ENCODE data around the gene ARRDC2. TPM values are rescaled to one million over a fixed set of nuclear protein-coding genes. Genes with fewer than 3 reads are reported as not detected.
"Not testable (repeated sequence)": the region's sequence is repeated elsewhere in the genome, so short reads cannot be mapped to it uniquely, and the experiment has no call there.

ARRDC2 gene
- total RNA-seq, 1 donor from 2014 or later = 16.6 TPM

DNA sequence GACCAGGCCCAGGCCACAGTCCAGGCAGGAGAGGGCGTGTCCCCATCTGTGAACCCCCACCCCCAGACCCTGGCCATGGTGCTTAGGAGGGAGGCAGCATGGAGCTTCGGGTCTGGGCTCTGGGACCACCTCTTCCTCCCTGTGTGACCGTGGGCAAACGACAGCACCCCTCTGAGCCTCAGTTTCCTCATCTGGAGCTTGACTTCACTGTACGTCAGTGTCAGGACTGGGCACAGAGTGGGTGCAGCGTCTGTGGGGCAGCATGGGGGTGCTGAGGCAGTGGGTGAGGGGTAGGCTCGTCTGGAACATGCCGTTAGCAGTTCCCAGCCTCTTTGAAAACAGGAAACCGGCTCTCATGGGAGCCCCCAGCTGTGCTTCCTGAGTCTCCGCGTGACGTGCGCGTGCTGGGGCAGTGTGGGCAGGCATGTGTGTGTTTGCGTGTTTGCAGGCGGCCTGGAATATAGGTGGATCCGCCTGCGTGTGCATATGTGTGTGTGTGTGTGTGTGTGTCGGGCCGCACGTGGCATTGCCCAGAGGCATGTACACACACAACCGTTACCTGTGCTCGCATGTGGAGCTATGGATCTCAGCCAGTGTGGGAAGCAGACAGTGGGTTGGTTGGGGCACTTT, 15.8 kb downstream of the ARRDC2 start:
- Histone ChIP-seq H3K4me1 (peaks cover 61% of the 10 kb centered on the region), H3K9me3 (replicated peaks) (no peaks in the 10 kb centered on the region), H3K4me3 (peak overlapping the region; percentile 17), H3K27me3 (ENCODE audit: low read depth) (no peaks in the 10 kb centered on the region), H3K27ac (replicated peaks) (peak overlapping the region; percentile 98), H3K36me3 (no peaks in the 10 kb centered on the region)
- intact Hi-C loops (cut with micrococcal nuclease) = no loop called here
- TF ChIP-seq, protein P1, sequence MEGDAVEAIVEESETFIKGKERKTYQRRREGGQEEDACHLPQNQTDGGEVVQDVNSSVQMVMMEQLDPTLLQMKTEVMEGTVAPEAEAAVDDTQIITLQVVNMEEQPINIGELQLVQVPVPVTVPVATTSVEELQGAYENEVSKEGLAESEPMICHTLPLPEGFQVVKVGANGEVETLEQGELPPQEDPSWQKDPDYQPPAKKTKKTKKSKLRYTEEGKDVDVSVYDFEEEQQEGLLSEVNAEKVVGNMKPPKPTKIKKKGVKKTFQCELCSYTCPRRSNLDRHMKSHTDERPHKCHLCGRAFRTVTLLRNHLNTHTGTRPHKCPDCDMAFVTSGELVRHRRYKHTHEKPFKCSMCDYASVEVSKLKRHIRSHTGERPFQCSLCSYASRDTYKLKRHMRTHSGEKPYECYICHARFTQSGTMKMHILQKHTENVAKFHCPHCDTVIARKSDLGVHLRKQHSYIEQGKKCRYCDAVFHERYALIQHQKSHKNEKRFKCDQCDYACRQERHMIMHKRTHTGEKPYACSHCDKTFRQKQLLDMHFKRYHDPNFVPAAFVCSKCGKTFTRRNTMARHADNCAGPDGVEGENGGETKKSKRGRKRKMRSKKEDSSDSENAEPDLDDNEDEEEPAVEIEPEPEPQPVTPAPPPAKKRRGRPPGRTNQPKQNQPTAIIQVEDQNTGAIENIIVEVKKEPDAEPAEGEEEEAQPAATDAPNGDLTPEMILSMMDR (IDR thresholded peaks at IDR 0.05; ENCODE audit: borderline replicate concordance) = no peak
- peak; percentile 92 for DNase-seq

- intact Hi-C loops (cut with micrococcal nuclease) = no loop called here
- TF ChIP-seq, protein P1 (IDR thresholded peaks at IDR 0.05; ENCODE audit: borderline replicate concordance) = no peak
- H3K4me1 ChIP-seq = peaks cover 43% of the 10 kb centered on the region
These were observed 19.2 kb downstream of the ARRDC2 start for GRCh38 chr19:18027151-18027550.

GRCh38 chr19:18029617-18030338, 21.8 kb downstream of the ARRDC2 start:
- no peaks in the 10 kb centered on the region for H3K36me3 ChIP-seq
- TF ChIP-seq, protein P1 (IDR thresholded peaks at IDR 0.05; ENCODE audit: borderline replicate concordance) = no peak
- H3K27ac ChIP-seq (replicated peaks) = peak overlapping the region; percentile 8
- intact Hi-C loops (cut with micrococcal nuclease) = no loop called here
- DNase-seq = no peak
- no peaks in the 10 kb centered on the region for H3K9me3 ChIP-seq (replicated peaks)
- H3K27me3 ChIP-seq (ENCODE audit: low read depth) = no peaks in the 10 kb centered on the region
- H3K4me1 ChIP-seq = peaks cover 16% of the 10 kb centered on the region
- H3K4me3 ChIP-seq = no peak overlapping the region

More at GRCh38 chr19:18027151-18027550, 19.2 kb downstream of the ARRDC2 start:
- no peak overlapping the region for H3K4me3 ChIP-seq
- no peak for DNase-seq
- H3K36me3 ChIP-seq = no peaks in the 10 kb centered on the region
- H3K27ac ChIP-seq (replicated peaks) = no peak overlapping the region
- no peaks in the 10 kb centered on the region for H3K27me3 ChIP-seq (ENCODE audit: low read depth)
- no peaks in the 10 kb centered on the region for H3K9me3 ChIP-seq (replicated peaks)

DNA sequence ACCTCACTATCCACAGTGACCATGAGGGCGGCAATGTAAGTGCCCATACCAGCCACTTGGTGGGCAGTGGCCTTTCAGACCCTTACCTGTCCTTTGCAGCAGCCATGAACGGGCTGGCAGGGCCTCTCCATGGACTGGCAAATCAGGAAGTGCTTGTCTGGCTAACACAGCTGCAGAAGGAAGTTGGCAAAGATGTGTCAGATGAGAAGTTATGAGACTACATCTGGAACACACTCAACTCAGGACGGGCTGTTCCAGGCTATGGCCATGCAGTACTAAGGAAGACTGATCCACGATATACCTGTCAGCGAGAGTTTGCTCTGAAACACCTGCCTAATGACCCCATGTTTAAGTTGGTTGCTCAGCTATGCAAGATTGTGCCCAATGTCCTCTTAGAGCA, 23.4 kb downstream of the ARRDC2 start:
- H3K36me3 ChIP-seq; H3K9me3 ChIP-seq (replicated peaks); H3K4me3 ChIP-seq; H3K27ac ChIP-seq (replicated peaks); DNase-seq; intact Hi-C loops (cut with micrococcal nuclease); H3K27me3 ChIP-seq (ENCODE audit: low read depth): not testable (repeated sequence)
- peaks cover 16% of the 10 kb centered on the region for H3K4me1 ChIP-seq

DNA sequence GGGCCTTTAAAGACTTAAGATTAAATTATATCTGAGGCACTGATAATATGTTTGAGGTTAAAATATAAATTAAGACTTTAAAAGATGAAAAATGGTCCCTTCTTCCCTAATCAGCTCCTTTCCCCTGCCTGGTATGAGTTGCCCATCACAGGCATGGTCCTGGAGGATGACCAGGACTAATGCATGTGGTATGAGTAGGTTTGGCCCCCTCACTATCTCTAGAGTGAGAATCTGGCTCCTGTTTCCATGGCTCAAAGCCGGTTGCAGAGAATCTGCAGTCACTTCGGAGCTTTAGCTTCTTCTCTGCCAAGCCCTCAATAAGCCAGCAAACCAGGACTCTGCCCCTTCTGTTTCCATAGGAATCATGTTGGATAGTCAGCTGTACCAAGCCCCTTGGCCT, 24.1 kb downstream of the ARRDC2 start:
- H3K27me3 ChIP-seq (ENCODE audit: low read depth); H3K36me3 ChIP-seq; intact Hi-C loops (cut with micrococcal nuclease); H3K4me3 ChIP-seq; DNase-seq; H3K9me3 ChIP-seq (replicated peaks); H3K27ac ChIP-seq (replicated peaks): not testable (repeated sequence)
- peaks cover 16% of the 10 kb centered on the region for H3K4me1 ChIP-seq

DNA sequence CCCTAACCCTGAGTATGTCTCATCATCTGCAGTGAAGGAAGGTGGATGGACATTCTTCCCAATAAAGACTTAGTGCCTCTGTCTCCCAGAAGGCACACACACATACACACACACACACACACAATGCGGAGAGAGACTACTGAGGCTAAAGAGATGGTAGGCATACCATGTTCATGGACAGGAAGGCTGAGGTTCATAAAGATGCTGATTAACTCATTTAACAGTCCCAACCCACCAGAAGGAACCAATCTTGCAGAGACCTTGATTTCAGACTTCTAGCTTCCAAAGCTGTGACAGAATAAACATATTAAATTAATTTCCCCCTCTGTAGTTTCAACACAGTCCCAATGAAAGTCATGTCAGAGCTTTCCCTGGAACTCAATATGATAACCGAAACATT, 33.1 kb downstream of the ARRDC2 start:
- no peak for DNase-seq
- intact Hi-C loops (cut with micrococcal nuclease) = no loop called here
- H3K9me3 ChIP-seq (replicated peaks) = peaks cover 12% of the 10 kb centered on the region

More for the DNA sequence above, 33.1 kb downstream of the ARRDC2 start:
- no peak overlapping the region for H3K27ac ChIP-seq (replicated peaks)
- no peaks in the 10 kb centered on the region for H3K27me3 ChIP-seq (ENCODE audit: low read depth)
- TF ChIP-seq, protein P1 (IDR thresholded peaks at IDR 0.05; ENCODE audit: borderline replicate concordance) = no peak
- H3K4me1 ChIP-seq = peaks cover 19% of the 10 kb centered on the region
- no peak overlapping the region for H3K4me3 ChIP-seq
- no peaks in the 10 kb centered on the region for H3K36me3 ChIP-seq

Data from left ventricle myocardium inferior (tissue), 1 donor.